Measurements from ENCODE around the gene RICTOR.
"Not testable (repeated sequence)": the region's sequence is repeated elsewhere in the genome, so short reads cannot be mapped to it uniquely, and the experiment has no call there.

The RICTOR gene

GRCh38 chr5:39013938-39014337 lies 60.3 kb downstream of the RICTOR start:
- no peak for DNase-seq (ENCODE audit: low spot score)

- DNase-seq (ENCODE audit: low spot score) = not testable (repeated sequence)
Observed at GRCh38 chr5:39010958-39011357, 63.2 kb downstream of the RICTOR start.

- no peak for DNase-seq (ENCODE audit: low spot score)
Observed at GRCh38 chr5:39009981-39010380, 64.2 kb downstream of the RICTOR start.

GRCh38 chr5:39009280-39009679 lies 64.9 kb downstream of the RICTOR start:
- no peak for DNase-seq (ENCODE audit: low spot score)

- DNase-seq (ENCODE audit: low spot score) = no peak
Observed at GRCh38 chr5:39006650-39007049, 67.5 kb downstream of the RICTOR start.

GRCh38 chr5:39005566-39006232 lies 68.5 kb downstream of the RICTOR start:
- no peak for DNase-seq (ENCODE audit: low spot score)

- DNase-seq (ENCODE audit: low spot score) = no peak
Observed at GRCh38 chr5:39001683-39002082, 72.5 kb downstream of the RICTOR start.

- DNase-seq (ENCODE audit: low spot score) = no peak
Observed at GRCh38 chr5:38999037-38999436, 75.2 kb downstream of the RICTOR start.

- DNase-seq (ENCODE audit: low spot score) = no peak
Observed at GRCh38 chr5:38997591-38997990, 76.6 kb downstream of the RICTOR start.

GRCh38 chr5:38996123-38996522 lies 78.1 kb downstream of the RICTOR start:
- DNase-seq (ENCODE audit: low spot score) = no peak

- DNase-seq (ENCODE audit: low spot score) = peak; percentile 74
Observed at GRCh38 chr5:38994324-38994927, 79.8 kb downstream of the RICTOR start.

GRCh38 chr5:38989974-38990719 lies 84.1 kb downstream of the RICTOR start:
- DNase-seq (ENCODE audit: low spot score) = not testable (repeated sequence)

- no peak for DNase-seq (ENCODE audit: low spot score)
Observed at GRCh38 chr5:38985909-38986452, 88.2 kb downstream of the RICTOR start.

GRCh38 chr5:38979535-38979934 lies 94.7 kb downstream of the RICTOR start:
- no peak for DNase-seq (ENCODE audit: low spot score)

- no peak for DNase-seq (ENCODE audit: low spot score)
Observed at GRCh38 chr5:38978036-38978435, 96.2 kb downstream of the RICTOR start.

- no peak for DNase-seq (ENCODE audit: low spot score)
Observed at GRCh38 chr5:38968665-38969064, 105.5 kb downstream of the RICTOR start.

- DNase-seq (ENCODE audit: low spot score) = no peak
Observed at GRCh38 chr5:38961691-38962090, 112.5 kb downstream of the RICTOR start.

- DNase-seq (ENCODE audit: low spot score) = no peak
Observed at GRCh38 chr5:38953426-38954012, 120.7 kb downstream of the RICTOR start.

- no peak for DNase-seq (ENCODE audit: low spot score)
Observed at GRCh38 chr5:38948501-38948900, 125.7 kb downstream of the RICTOR start.

- no peak for DNase-seq (ENCODE audit: low spot score)
Observed at GRCh38 chr5:38944282-38944681, 129.9 kb downstream of the RICTOR start.

- DNase-seq (ENCODE audit: low spot score) = no peak
Observed at GRCh38 chr5:38941912-38942311, 132.3 kb downstream of the RICTOR start.

GRCh38 chr5:38940230-38940858 lies 133.9 kb downstream of the RICTOR start:
- no peak for DNase-seq (ENCODE audit: low spot score)
